RWPE1 (cell line): Measurements from ENCODE around the gene ZP4.
"Not testable (repeated sequence)": the region's sequence is repeated elsewhere in the genome, so short reads cannot be mapped to it uniquely, and the experiment has no call there.

Source experiments
- CTCF ChIA-PET: fragments of 350-600 bp; sonication (Branson Sonifier 250); formaldehyde crosslinking; extraction: SDS; loops from one replicate; lab custom pipeline; 2021; lab: Yijun Ruan, JAX
- POLR2A ChIA-PET: fragments of 400-600 bp; formaldehyde crosslinking; extraction: SDS; loops from one replicate; lab custom pipeline; 2020; ENCODE audit warnings: antibody characterized with exemption; ENCODE audit not compliant: low non-redundant PET; lab: Yijun Ruan, JAX
- DNase-seq: peaks from one replicate; pipeline ENCODE4 v3.0.0; 2012; ENCODE audit warnings: low spot score
- H3K27ac ChIP-seq: fragments of 450-650 bp; 2 replicates; pipeline ENCODE4 v1.5.1; 2017
- TF ChIP-seq, protein P1 (sequence below): fragments of 450-650 bp; conservative IDR thresholded peaks from 2 replicates; pipeline ENCODE4 v1.5.1; 2017; ENCODE audit warnings: low read depth, mild to moderate bottlenecking

ZP4 gene

DNA sequence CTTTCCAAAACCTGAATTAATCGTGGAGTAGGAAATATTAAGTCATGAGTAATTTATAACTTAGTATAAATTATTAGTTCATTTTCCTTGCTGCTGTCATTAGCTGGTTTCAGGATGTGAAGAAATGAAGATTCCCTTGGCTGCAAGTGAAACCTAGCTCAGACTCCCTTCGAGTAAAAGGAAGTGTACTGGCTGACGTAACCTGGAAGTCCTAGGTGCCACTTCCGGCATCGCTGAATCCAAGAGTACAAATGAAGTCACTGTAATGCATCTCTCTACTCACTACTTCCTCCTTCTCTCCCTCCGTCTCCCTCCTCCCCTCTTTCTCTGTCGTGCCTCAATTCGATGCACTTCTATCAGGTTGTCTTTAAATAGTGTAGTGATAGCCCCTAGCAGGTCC is 28.8 kb downstream of the ZP4 start:
- no peak overlapping the region for H3K27ac ChIP-seq
- ChIA-PET POLR2A (no interaction called here), CTCF (interaction anchor here (0.6 kb wide), 1 partner anchor 387 kb away, joined by 4 read pairs; no protein-coding TSS in a partner anchor)
- TF ChIP-seq, protein P1, sequence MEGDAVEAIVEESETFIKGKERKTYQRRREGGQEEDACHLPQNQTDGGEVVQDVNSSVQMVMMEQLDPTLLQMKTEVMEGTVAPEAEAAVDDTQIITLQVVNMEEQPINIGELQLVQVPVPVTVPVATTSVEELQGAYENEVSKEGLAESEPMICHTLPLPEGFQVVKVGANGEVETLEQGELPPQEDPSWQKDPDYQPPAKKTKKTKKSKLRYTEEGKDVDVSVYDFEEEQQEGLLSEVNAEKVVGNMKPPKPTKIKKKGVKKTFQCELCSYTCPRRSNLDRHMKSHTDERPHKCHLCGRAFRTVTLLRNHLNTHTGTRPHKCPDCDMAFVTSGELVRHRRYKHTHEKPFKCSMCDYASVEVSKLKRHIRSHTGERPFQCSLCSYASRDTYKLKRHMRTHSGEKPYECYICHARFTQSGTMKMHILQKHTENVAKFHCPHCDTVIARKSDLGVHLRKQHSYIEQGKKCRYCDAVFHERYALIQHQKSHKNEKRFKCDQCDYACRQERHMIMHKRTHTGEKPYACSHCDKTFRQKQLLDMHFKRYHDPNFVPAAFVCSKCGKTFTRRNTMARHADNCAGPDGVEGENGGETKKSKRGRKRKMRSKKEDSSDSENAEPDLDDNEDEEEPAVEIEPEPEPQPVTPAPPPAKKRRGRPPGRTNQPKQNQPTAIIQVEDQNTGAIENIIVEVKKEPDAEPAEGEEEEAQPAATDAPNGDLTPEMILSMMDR, result no peak
- no peak for DNase-seq

DNA sequence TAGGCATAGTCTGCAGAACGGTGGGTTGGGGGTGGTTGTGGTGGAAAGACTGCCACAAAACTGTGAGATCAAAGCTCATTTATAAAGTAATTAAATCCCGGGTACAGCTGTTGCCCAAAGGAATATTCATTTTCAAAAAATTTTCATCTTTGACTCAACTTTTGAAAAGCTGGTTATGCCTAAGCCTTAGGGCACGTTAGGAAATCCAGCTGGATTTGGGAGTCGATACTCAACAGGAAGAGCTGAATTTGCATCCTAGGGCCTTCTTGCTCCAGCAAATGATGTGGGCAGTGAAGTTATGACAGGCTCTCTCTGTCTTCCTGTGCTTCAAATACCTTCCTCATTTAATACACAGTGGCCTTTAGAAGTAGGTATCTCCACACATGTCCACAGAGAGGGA is 31.7 kb downstream of the ZP4 start:
- TF ChIP-seq, protein P1, result no peak
- POLR2A ChIA-PET, result no interaction called here
- CTCF ChIA-PET, result interaction anchor here (0.6 to 0.7 kb wide), 2 partner anchors 871 to 915 kb away, joined by 3 to 4 read pairs; no protein-coding TSS in a partner anchor
- no peak for DNase-seq
- H3K27ac ChIP-seq, result no peak overlapping the region

DNA sequence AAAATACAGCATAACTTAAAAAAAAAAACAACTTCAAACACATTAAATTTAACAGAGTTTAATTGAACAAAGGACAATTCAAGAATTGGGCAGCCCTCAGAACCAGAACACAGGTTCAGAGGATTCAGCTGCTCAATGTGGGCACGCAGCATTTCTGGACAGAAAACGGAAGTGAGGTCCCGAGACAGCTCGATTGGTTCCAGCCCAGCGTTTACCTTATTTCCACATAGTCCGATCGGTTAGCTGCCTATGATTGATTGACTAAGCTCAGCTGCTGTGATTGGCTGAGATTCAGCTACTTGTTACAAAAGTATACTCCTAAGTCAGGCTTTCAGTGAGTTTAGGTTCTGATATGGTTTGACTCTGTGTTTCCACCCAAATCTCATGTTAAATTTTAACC is 33.3 kb downstream of the ZP4 start:
- no peak overlapping the region for H3K27ac ChIP-seq
- TF ChIP-seq, protein P1, result no peak
- POLR2A ChIA-PET, result no interaction called here
- CTCF ChIA-PET, result no interaction called here
- no peak for DNase-seq

DNA sequence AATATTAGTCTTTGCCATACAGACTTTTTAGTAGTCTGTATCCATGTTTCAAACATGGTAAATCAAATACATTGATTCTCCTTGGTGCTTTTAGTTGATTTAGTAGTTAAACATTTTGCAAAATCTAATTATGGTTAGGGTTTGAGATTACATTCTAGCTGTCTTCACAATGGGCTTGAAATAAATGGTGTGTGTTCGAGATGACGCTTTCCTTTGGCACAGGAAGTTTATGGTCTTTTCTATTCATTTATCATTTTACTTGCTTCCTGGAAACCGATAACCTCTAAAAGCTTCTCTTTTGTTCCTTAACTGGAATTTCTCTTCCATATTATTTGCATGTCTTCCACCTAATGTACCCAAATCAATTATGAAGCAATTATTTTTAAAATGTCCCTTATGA is 38.4 kb downstream of the ZP4 start:
- CTCF ChIA-PET, result interaction anchor here (0.6 to 3.1 kb wide), 2 partner anchors 12 to 834 kb away, joined by 3 to 20 read pairs; no protein-coding TSS in a partner anchor
- TF ChIP-seq, protein P1, result no peak
- POLR2A ChIA-PET, result no interaction called here
- no peak overlapping the region for H3K27ac ChIP-seq
- DNase-seq, result no peak

DNA sequence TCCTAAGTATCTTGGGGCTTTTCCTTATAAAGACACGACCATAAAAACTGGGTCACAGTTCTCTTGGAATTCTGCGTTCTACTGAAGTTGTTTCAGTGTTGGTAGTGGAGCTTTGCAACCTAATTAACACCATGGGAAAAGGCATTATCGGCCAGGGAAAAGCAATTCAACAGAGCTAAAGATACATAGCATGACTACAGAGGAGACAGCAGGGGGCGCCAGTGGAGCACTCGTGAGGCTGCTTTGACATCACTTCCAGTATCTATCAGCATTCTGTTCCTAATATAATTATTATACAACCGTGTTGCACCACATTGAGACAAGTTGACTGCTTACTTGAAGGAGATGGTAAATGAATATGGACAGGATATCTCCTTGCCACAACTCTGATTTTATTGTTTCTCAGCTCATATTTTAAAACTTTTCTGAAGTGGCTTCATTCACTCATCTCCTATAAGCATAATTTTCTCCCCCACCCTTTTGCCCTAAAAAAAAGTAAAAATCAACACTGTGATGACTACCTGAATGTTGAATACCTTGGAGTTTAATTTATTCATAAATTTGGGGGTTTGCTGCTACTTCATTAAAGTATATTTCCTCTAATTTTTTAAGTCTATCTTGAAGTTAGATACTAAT is 39.4 kb downstream of the ZP4 start:
- DNase-seq, result peak; percentile 29
- H3K27ac ChIP-seq, result no peak overlapping the region
- TF ChIP-seq, protein P1, result peak; percentile 60
- ChIA-PET POLR2A (no interaction called here), CTCF (interaction anchor here (0.6 to 3.1 kb wide), 7 partner anchors 13 to 1461 kb away, joined by 3 to 20 read pairs (median 3); no protein-coding TSS in a partner anchor)

DNA sequence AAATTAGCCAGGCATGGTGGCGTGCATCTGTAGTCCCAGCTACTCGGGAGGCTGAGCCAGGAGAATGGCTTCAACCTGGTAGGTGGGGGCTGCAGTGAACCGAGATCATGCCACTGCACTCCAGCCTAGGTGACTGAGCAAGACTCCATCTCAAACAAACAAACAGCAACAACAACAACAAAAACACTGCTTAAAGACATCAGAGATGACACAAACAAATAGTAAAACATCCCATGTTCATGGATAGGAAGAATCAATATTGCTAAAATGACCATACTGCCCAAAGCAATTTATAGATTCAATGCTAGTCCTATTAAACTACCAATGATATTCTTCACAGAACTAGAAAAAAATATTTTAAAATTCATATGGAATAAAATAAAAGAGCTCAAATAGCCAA is 47.2 kb downstream of the ZP4 start:
- POLR2A ChIA-PET, DNase-seq: not testable (repeated sequence)
- CTCF ChIA-PET, result interaction anchor here (0.6 kb wide), 1 partner anchor 788 kb away, joined by 4 read pairs; no protein-coding TSS in a partner anchor

DNA sequence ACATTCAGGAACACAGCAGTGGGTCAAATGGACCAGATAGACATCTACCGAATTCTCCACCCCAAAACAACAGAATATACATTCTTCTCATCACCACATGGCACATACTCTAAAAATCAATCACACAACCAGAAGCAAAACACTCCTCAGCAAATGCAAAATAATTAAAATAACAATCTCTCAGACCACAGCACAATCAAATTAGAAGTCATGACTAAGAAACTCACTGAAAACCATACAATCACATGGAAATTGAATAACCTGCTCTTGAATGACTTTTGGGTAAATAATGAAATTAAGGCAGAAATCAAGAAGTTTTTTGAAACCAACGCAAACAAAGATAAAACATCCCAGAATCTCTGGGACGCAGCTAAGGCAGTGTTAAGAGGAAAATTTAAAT is 49.2 kb downstream of the ZP4 start:
- CTCF ChIA-PET, result no interaction called here
- DNase-seq, result no peak
- POLR2A ChIA-PET, result no interaction called here
- TF ChIP-seq, protein P1, result no peak
- no peak overlapping the region for H3K27ac ChIP-seq

More for the DNA sequence above, 47.2 kb downstream of the ZP4 start:
- not testable (repeated sequence) for H3K27ac ChIP-seq
